OCI-LY7 (cell line): ENCODE results near the gene PLCXD3. TPM values are rescaled to one million over a fixed set of nuclear protein-coding genes. Genes with fewer than 3 reads are reported as not detected.
A peak's percentile ranks its signal among the peaks of the same experiment; 100 is the strongest.

ENCODE experiments used
- BruUV-seq: library from RNA; stranded (reverse); fragments of 400-500 nt; replicated peaks from 2 replicates; lab custom pipeline; 2021; lab: Mats Ljungman, UMichigan
- CTCF ChIA-PET: fragments of 300-600 bp; sonication (Branson Sonifier 250); formaldehyde crosslinking; loops from one replicate; lab custom pipeline; 2022; ENCODE audit warnings: antibody characterized with exemption; ENCODE audit not compliant: unreplicated experiment; lab: Charles Lee
- POLR2A ChIA-PET: fragments of 300-600 bp; sonication (Branson Sonifier 250); formaldehyde crosslinking; loops from one replicate; lab custom pipeline; 2022; ENCODE audit warnings: antibody characterized with exemption; lab: Charles Lee
- DNase-seq: peaks from one replicate; pipeline ENCODE4 v3.0.0-alpha.2; 2015; ENCODE audit warnings: low spot score
- H2AFZ ChIP-seq: fragments of 200-600 bp; sonication (generic), shearing (Covaris generic); 2 replicates; pipeline ENCODE4 v1.6.1; 2014; ENCODE audit warnings: mild to moderate bottlenecking, antibody characterized with exemption, low read length, moderate library complexity
- H3K27ac ChIP-seq: fragments of 200-600 bp; sonication (generic); 2 replicates; pipeline ENCODE4 v1.5.1; 2014; ENCODE audit warnings: mixed run types, low read depth, mild to moderate bottlenecking, moderate library complexity, low read length, inconsistent platforms; ENCODE audit not compliant: poor library complexity, severe bottlenecking
- H3K36me3 ChIP-seq: fragments of 200-600 bp; sonication (generic); 2 replicates; pipeline ENCODE4 v1.6.1; 2014; ENCODE audit warnings: mild to moderate bottlenecking, antibody characterized with exemption, low read length, moderate library complexity, mixed read lengths; ENCODE audit not compliant: insufficient read depth
- H3K4me1 ChIP-seq: fragments of 200-600 bp; sonication (generic); 2 replicates; pipeline ENCODE4 v1.5.1; 2014; ENCODE audit warnings: mild to moderate bottlenecking, low read length; ENCODE audit not compliant: insufficient read depth, poor library complexity, severe bottlenecking
- H3K4me2 ChIP-seq: fragments of 200-600 bp; sonication (generic); 2 replicates; pipeline ENCODE4 v1.6.1; 2014; ENCODE audit warnings: mild to moderate bottlenecking, low read length
- H3K4me3 ChIP-seq: fragments of 200-600 bp; sonication (generic); 2 replicates; pipeline ENCODE4 v1.5.1; 2014; ENCODE audit warnings: mild to moderate bottlenecking, low read depth, low read length; ENCODE audit not compliant: poor library complexity, severe bottlenecking
- H3K79me2 ChIP-seq: fragments of 200-600 bp; sonication (generic); 2 replicates; pipeline ENCODE4 v1.6.1; 2016; ENCODE audit warnings: low read depth, mild to moderate bottlenecking, low read length, moderate library complexity, mixed read lengths; ENCODE audit not compliant: insufficient read depth
- H3K9me2 ChIP-seq: fragments of 200-600 bp; sonication (generic); 2 replicates; pipeline ENCODE4 v1.6.1; 2016; ENCODE audit warnings: mild to moderate bottlenecking, low read length, mixed read lengths; ENCODE audit not compliant: insufficient read depth
- H3K9me3 ChIP-seq: fragments of 200-600 bp; sonication (generic); 2 replicates; pipeline ENCODE4 v1.6.1; 2014; ENCODE audit warnings: mild to moderate bottlenecking, mixed run types, low read length, mixed read lengths
- H4K20me1 ChIP-seq: fragments of 200-600 bp; sonication (generic); 2 replicates; pipeline ENCODE4 v1.6.1; 2014; ENCODE audit warnings: mild to moderate bottlenecking, antibody characterized with exemption, low read length, moderate library complexity, mixed read lengths; ENCODE audit not compliant: insufficient read depth
- CTCF ChIP-seq: fragments of 200-600 bp; sonication (generic); conservative IDR thresholded peaks from 2 replicates; pipeline ENCODE4 v1.5.1; 2014; ENCODE audit warnings: mild to moderate bottlenecking, antibody characterized with exemption, low read length, moderate library complexity, mixed read lengths
- EZH2phosphoT487 ChIP-seq: fragments of 200-600 bp; sonication (generic); IDR thresholded peaks from 2 replicates; pipeline ENCODE4 v1.6.1; 2018; ENCODE audit warnings: low read depth, borderline replicate concordance, mild to moderate bottlenecking, mixed run types, antibody characterized with exemption, low read length, moderate library complexity, mixed read lengths
- intact Hi-C: fragments of 100-400 bp; cut with micrococcal nuclease; formaldehyde crosslinking; loops from one replicate; pipeline ENCODE4 v1.10.0; 2022; ENCODE audit not compliant: unreplicated experiment
- total RNA-seq, 2 experiments: library from RNA; depleted of rRNA in 1 of 2; stranded (reverse); fragments of >200 nt in 1 of 2; shearing (Covaris generic) in 1 of 2; gene quantifications; 2 replicates each; pipeline ENCODE4 v1.2.3, GENCODE V29; 2014 to 2022

The PLCXD3 gene
- total RNA-seq, 2 experiments from 2014 or later = not detected

GRCh38 chr5:41412496-41412895 lies 97.9 kb downstream of the PLCXD3 start:
- no peaks in the 10 kb centered on the region for H3K4me1 ChIP-seq
- CTCF ChIA-PET = no interaction called here
- H3K9me2 ChIP-seq = no peaks in the 10 kb centered on the region
- H4K20me1 ChIP-seq = no peaks in the 10 kb centered on the region
- H2AFZ ChIP-seq = no peak overlapping the region
- H3K79me2 ChIP-seq = no peaks in the 10 kb centered on the region
- H3K4me3 ChIP-seq = no peak overlapping the region
- intact Hi-C loops = no loop called here
- POLR2A ChIA-PET = no interaction called here
- no peaks in the 10 kb centered on the region for H3K36me3 ChIP-seq
- BruUV-seq = no TSS peak
- no peak overlapping the region for H3K4me2 ChIP-seq
- DNase-seq = no peak
- H3K9me3 ChIP-seq = no peaks in the 10 kb centered on the region
- TF ChIP-seq EZH2phosphoT487 = no peak
- no peak for TF ChIP-seq CTCF
- no peak overlapping the region for H3K27ac ChIP-seq

GRCh38 chr5:41410737-41411136 lies 99.7 kb downstream of the PLCXD3 start:
- H3K4me1 ChIP-seq = no peaks in the 10 kb centered on the region
- BruUV-seq = no TSS peak
- no peak for DNase-seq
- no peaks in the 10 kb centered on the region for H4K20me1 ChIP-seq
- no peaks in the 10 kb centered on the region for H3K9me3 ChIP-seq
- CTCF ChIA-PET = interaction anchor here (0.6 kb wide), 1 partner anchor 27 kb away, joined by 3 read pairs; no protein-coding TSS in a partner anchor
- no peaks in the 10 kb centered on the region for H3K79me2 ChIP-seq
- no peaks in the 10 kb centered on the region for H3K36me3 ChIP-seq
- no peak overlapping the region for H3K27ac ChIP-seq
- POLR2A ChIA-PET = no interaction called here
- no peak overlapping the region for H3K4me3 ChIP-seq
- intact Hi-C loops = no loop called here
- TF ChIP-seq EZH2phosphoT487 (no peak), CTCF (peak; percentile 30; the same call in 1 of the 2 replicates)
- no peak overlapping the region for H2AFZ ChIP-seq
- H3K4me2 ChIP-seq = no peak overlapping the region
- no peaks in the 10 kb centered on the region for H3K9me2 ChIP-seq

- POLR2A ChIA-PET = no interaction called here
- no peak for DNase-seq
Measured at GRCh38 chr5:41410307-41410706, 100.1 kb downstream of the PLCXD3 start.

More at GRCh38 chr5:41410307-41410706, 100.1 kb downstream of the PLCXD3 start:
- no peak for TF ChIP-seq CTCF
- TF ChIP-seq EZH2phosphoT487 = no peak
- H3K9me3 ChIP-seq = no peaks in the 10 kb centered on the region
- no peak overlapping the region for H3K4me3 ChIP-seq
- no peaks in the 10 kb centered on the region for H3K4me1 ChIP-seq
- H3K36me3 ChIP-seq = no peaks in the 10 kb centered on the region
- intact Hi-C loops = no loop called here
- no TSS peak for BruUV-seq
- CTCF ChIA-PET = interaction anchor here (0.6 kb wide), 1 partner anchor 27 kb away, joined by 3 read pairs; no protein-coding TSS in a partner anchor
- no peak overlapping the region for H3K4me2 ChIP-seq
- H3K9me2 ChIP-seq = no peaks in the 10 kb centered on the region
- no peaks in the 10 kb centered on the region for H3K79me2 ChIP-seq
- H2AFZ ChIP-seq = no peak overlapping the region
- H4K20me1 ChIP-seq = no peaks in the 10 kb centered on the region
- no peak overlapping the region for H3K27ac ChIP-seq
